H1 (cell line): ENCODE measurements around the gene FECH. TPM values are rescaled to one million over a fixed set of nuclear protein-coding genes. Genes with fewer than 3 reads are reported as not detected.

Experiments used
- CTCF ChIA-PET: fragments of 300-600 bp; sonication (Branson Sonifier 250); formaldehyde crosslinking; loops from one replicate; lab custom pipeline; 2021; ENCODE audit not compliant: partially characterized antibody; lab: Charles Lee
- POLR2A ChIA-PET: fragments of 300-600 bp; sonication (Branson Sonifier 250); formaldehyde crosslinking; loops from one replicate; lab custom pipeline; 2021; ENCODE audit warnings: inconsistent platforms; ENCODE audit not compliant: partially characterized antibody; lab: Charles Lee
- DNase-seq, 2 experiments: peaks; one replicate each; pipeline versions ENCODE4 v3.0.0 to v3.0.0-alpha.2; 2010 to 2022; ENCODE audit warnings: low spot score in 2 of 2, low read depth in 1 of 2, mixed read lengths in 1 of 2
- FAIRE-seq: peaks from 2 replicates; lab custom pipeline; 2011; peaks lifted over from hg19 to GRCh38; lab: Jason Lieb, UNC
- H2AFZ ChIP-seq: 2 replicates; pipeline ENCODE4 v1.8.1; 2012; ENCODE audit warnings: low read length, inconsistent platforms
- H2AK5ac ChIP-seq: 2 replicates; pipeline ENCODE4 v1.6.1; 2013; ENCODE audit warnings: low read depth, low read length
- H2BK120ac ChIP-seq: replicated peaks from 2 replicates; pipeline ENCODE3; 2013; ENCODE audit warnings: low read depth, low read length, inconsistent platforms
- H2BK12ac ChIP-seq: 2 replicates; pipeline ENCODE4 v1.6.1; 2013; ENCODE audit warnings: low read depth, low read length
- H2BK15ac ChIP-seq: 2 replicates; pipeline ENCODE4 v1.6.1; 2013; ENCODE audit warnings: low read length
- H2BK20ac ChIP-seq: 2 replicates; pipeline ENCODE4 v1.6.1; 2013; ENCODE audit warnings: low read length
- H2BK5ac ChIP-seq: 2 replicates; pipeline ENCODE4 v1.6.1; 2013; ENCODE audit warnings: low read depth, low read length
- H3K14ac ChIP-seq: 2 replicates; pipeline ENCODE4 v1.6.1; 2013; ENCODE audit warnings: inconsistent platforms; ENCODE audit not compliant: insufficient read length
- H3K18ac ChIP-seq: 2 replicates; pipeline ENCODE4 v1.6.1; 2013; ENCODE audit warnings: low read length; ENCODE audit errors: extremely low read depth
- H3K23ac ChIP-seq: 2 replicates; pipeline ENCODE4 v1.6.1; 2013; ENCODE audit warnings: inconsistent platforms; ENCODE audit not compliant: insufficient read length
- H3K23me2 ChIP-seq: 2 replicates; pipeline ENCODE4 v1.6.1; 2013; ENCODE audit warnings: low read depth, low read length
- H3K27ac ChIP-seq: 2 replicates; pipeline ENCODE4 v1.6.1; 2011; ENCODE audit warnings: low read depth, low read length, inconsistent platforms
- H3K27me3 ChIP-seq, 4 experiments: replicated peaks in 1 of 4; 1 replicate in 1 of 4; 2 replicates in 3 of 4; pipeline versions ENCODE4 v1.6.1 to v1.8.1; 2011 to 2013; ENCODE audit warnings: low read length in 3 of 4, mild to moderate bottlenecking in 3 of 4, inconsistent platforms in 2 of 4, mixed read lengths in 2 of 4, moderate library complexity in 1 of 4; ENCODE audit not compliant: control insufficient read depth in 3 of 4, insufficient read depth in 3 of 4; ENCODE audit errors: extremely low read depth in 1 of 4
- H3K36me3 ChIP-seq, 4 experiments: 2 replicates each; pipeline versions ENCODE4 v1.6.1 to v1.8.1; 2011 to 2013; ENCODE audit warnings: mild to moderate bottlenecking in 4 of 4, low read length in 3 of 4, moderate library complexity in 2 of 4, control low read depth in 1 of 4, inconsistent platforms in 1 of 4; ENCODE audit not compliant: insufficient read depth in 4 of 4, control insufficient read depth in 2 of 4
- H3K4ac ChIP-seq: replicated peaks from 2 replicates; pipeline ENCODE3; 2013; ENCODE audit warnings: low read length, low read depth, mixed read lengths, inconsistent platforms; ENCODE audit not compliant: insufficient read length
- H3K4me1 ChIP-seq, 4 experiments: replicated peaks in 1 of 4; 1 replicate in 1 of 4; 2 replicates in 3 of 4; pipeline versions ENCODE4 v1.6.1 to v1.8.1; 2011 to 2013; ENCODE audit warnings: low read length in 3 of 4, inconsistent platforms in 2 of 4, mixed read lengths in 1 of 4; ENCODE audit not compliant: insufficient read depth in 4 of 4, control insufficient read depth in 3 of 4
- H3K4me2 ChIP-seq, 2 experiments: 2 replicates each; pipeline versions ENCODE4 v1.6.1 to v1.8.1; 2011 to 2013; ENCODE audit warnings: low read depth in 2 of 2, low read length in 2 of 2, control low read depth in 1 of 2, inconsistent platforms in 1 of 2, mild to moderate bottlenecking in 1 of 2; ENCODE audit not compliant: insufficient read depth in 1 of 2
- H3K4me3 ChIP-seq, 4 experiments: fragments of 200-600, 300-600 bp in 1 of 4; sonication (generic), shearing (Covaris generic), sonication (Bioruptor Twin) in 1 of 4; 2 replicates each; pipeline versions ENCODE4 v1.5.1 to v1.8.1; 2011 to 2016; ENCODE audit warnings: low read length in 4 of 4, low read depth in 3 of 4, control low read depth in 2 of 4, inconsistent platforms in 2 of 4, mild to moderate bottlenecking in 2 of 4, mixed read lengths in 1 of 4, moderate library complexity in 1 of 4; ENCODE audit not compliant: insufficient read depth in 2 of 4; ENCODE audit errors: extremely low read depth in 1 of 4
- H3K56ac ChIP-seq: replicated peaks from 2 replicates; pipeline ENCODE3; 2013; ENCODE audit warnings: low read depth, mild to moderate bottlenecking, mixed read lengths, low read length, inconsistent platforms; ENCODE audit not compliant: insufficient read length
- H3K79me1 ChIP-seq: 2 replicates; pipeline ENCODE4 v1.6.1; 2013; ENCODE audit warnings: low read depth, low read length, control low read depth
- H3K79me2 ChIP-seq, 2 experiments: 2 replicates each; pipeline versions ENCODE4 v1.6.1 to v1.8.1; 2012 to 2013; ENCODE audit warnings: low read length in 2 of 2, mild to moderate bottlenecking in 2 of 2, inconsistent platforms in 1 of 2; ENCODE audit not compliant: insufficient read depth in 2 of 2, control insufficient read depth in 1 of 2
- H3K9ac ChIP-seq, 4 experiments: replicated peaks in 1 of 4; 1 replicate in 1 of 4; 2 replicates in 3 of 4; pipeline versions ENCODE4 v1.6.1 to v1.8.1; 2011 to 2013; ENCODE audit warnings: low read depth in 3 of 4, low read length in 3 of 4, control low read depth in 2 of 4, mild to moderate bottlenecking in 2 of 4, moderate library complexity in 2 of 4, inconsistent platforms in 1 of 4; ENCODE audit errors: extremely low read depth in 1 of 4
- H3K9me3 ChIP-seq, 2 experiments: 2 replicates each; pipeline versions ENCODE4 v1.6.1 to v1.8.1; 2012 to 2013; ENCODE audit warnings: mild to moderate bottlenecking in 2 of 2, moderate library complexity in 2 of 2, control low read depth in 1 of 2, inconsistent platforms in 1 of 2, low read depth in 1 of 2, low read length in 1 of 2, mixed read lengths in 1 of 2; ENCODE audit not compliant: insufficient read depth in 2 of 2
- H4K20me1 ChIP-seq, 2 experiments: replicated peaks in 1 of 2; 2 replicates each; pipeline versions ENCODE3 to v1.8.1; 2011 to 2013; ENCODE audit warnings: inconsistent platforms in 2 of 2, low read length in 2 of 2, mild to moderate bottlenecking in 1 of 2; ENCODE audit not compliant: insufficient read depth in 2 of 2, control insufficient read depth in 1 of 2
- H4K5ac ChIP-seq: 2 replicates; pipeline ENCODE4 v1.6.1; 2013; ENCODE audit warnings: low read length, low read depth, mixed read lengths, inconsistent platforms; ENCODE audit not compliant: insufficient read length
- H4K8ac ChIP-seq: 2 replicates; pipeline ENCODE4 v1.8.0; 2013; ENCODE audit warnings: mild to moderate bottlenecking, moderate library complexity, low read length, inconsistent platforms; ENCODE audit not compliant: insufficient read depth; ENCODE audit errors: extremely low read depth
- H4K91ac ChIP-seq: replicated peaks from 2 replicates; pipeline ENCODE3; 2013; ENCODE audit warnings: low read length, mixed read lengths, inconsistent platforms; ENCODE audit not compliant: insufficient read length
- ASH2L ChIP-seq: fragments of 200-600, 300-600 bp; sonication (generic); IDR thresholded peaks from one replicate; pipeline ENCODE4 v1.7.1; 2017; ENCODE audit warnings: low read length
- MAX ChIP-seq: IDR thresholded peaks from 2 replicates; pipeline ENCODE4 v1.6.1; 2012; ENCODE audit warnings: inconsistent platforms
- WGBS, 2 experiments: shearing (Covaris generic) in 1 of 2; methylation state at CpG; one replicate each; pipeline versions ENCODE4 v1.1.6 to v1.1.7; 2013 to 2015; ENCODE audit warnings: low lambda C conversion rate in 2 of 2, mixed read lengths in 2 of 2, inconsistent platforms in 1 of 2, low coverage in 1 of 2, missing lambda C conversion rate in 1 of 2; ENCODE audit not compliant: insufficient replicate concordance in 2 of 2, insufficient coverage in 1 of 2, insufficient read length in 1 of 2; ENCODE audit errors: extremely low coverage in 1 of 2, missing lambda C conversion rate in 1 of 2; 5-methylcytosine and 5-hydroxymethylcytosine counted together
- polyA plus RNA-seq, 7 experiments: library from polyadenylated mRNA; depleted of rRNA in 3 of 7; stranded (reverse) in 5 of 7; unstranded in 2 of 7; fragments of >200 nt in 5 of 7; fragments of 200-250 nt in 2 of 7; gene quantifications; 1 replicate in 5 of 7; 2 replicates in 1 of 7; 4 replicates in 1 of 7; pipeline versions ENCODE4 v1.2.1 to v1.2.3, GENCODE V29; 2011 to 2013; ENCODE audit warnings: missing spikeins in 2 of 7, mixed read lengths in 2 of 7
- total RNA-seq: library from RNA; stranded (reverse); fragmentation: NEBNext Ultra II Directional; extraction: Animal tissue kit (Norgen Biotek cat#: 25700); gene quantifications from 2 replicates; pipeline ENCODE4 v1.2.1, GENCODE V29; 2021

The FECH gene
- total and polyA plus RNA-seq, 2 of the 8 experiments (the other 6 are each of a cell fraction or from before 2014, with no cell fraction given): 13.1 to 26.6 TPM

GRCh38 chr18:57533006-57533867 lies 53.3 kb downstream of the FECH start:
- peak in 1 of 2 experiments; percentile 52 for DNase-seq
- no peaks in the 10 kb centered on the region; the same call in 1 of the 2 replicates for H3K23me2 ChIP-seq
- H3K18ac ChIP-seq: no peak overlapping the region
- no peak overlapping the region for H3K4ac ChIP-seq
- no peaks in the 10 kb centered on the region for H3K79me2 ChIP-seq
- WGBS, 2 experiments: 63% methylated on average over 16 of the region's 16 CpGs; no CpG with 5 or more reads in 1 of the 2 experiments
- H2BK5ac ChIP-seq: peak overlapping the region; percentile 67; the same call in 1 of the 2 replicates
- H3K4me3 ChIP-seq: no peak overlapping the region; a peak in 1 of 8 replicates
- no peak overlapping the region for H2BK20ac ChIP-seq
- TF ChIP-seq ASH2L: peak; percentile 41
- TF ChIP-seq MAX: no peak
- TF ChIP-seq, all 59 proteins: peak for 1
- H3K36me3 ChIP-seq: no peaks in the 10 kb centered on the region
- no peaks in the 10 kb centered on the region for H3K27me3 ChIP-seq
- H4K91ac ChIP-seq: no peak overlapping the region
- H2BK120ac ChIP-seq: no peak overlapping the region
- H2BK12ac ChIP-seq: peak overlapping the region; percentile 1; the same call in 1 of the 2 replicates
- H4K8ac ChIP-seq: peak overlapping the region; percentile 66; the same call in 1 of the 2 replicates
- FAIRE-seq: peak; percentile 52
- no peak overlapping the region for H3K14ac ChIP-seq
- no peak overlapping the region for H3K56ac ChIP-seq
- ChIA-PET POLR2A (interaction anchor here (1.0 kb wide), 1 partner anchor 16 kb away, joined by 3 read pairs; no protein-coding TSS in a partner anchor), CTCF (interaction anchor here (1.0 to 2.5 kb wide), 6 partner anchors 13 to 98 kb away, joined by 3 to 10 read pairs (median 4); partner anchors contain the start of gene ONECUT2)
- H3K27ac ChIP-seq: no peak overlapping the region
- peak overlapping the region; percentile 85 for H2AFZ ChIP-seq
- peaks cover 5 to 14% (median 7%) of the 10 kb centered on the region in 4 experiments; a peak in 5 of 7 replicates for H3K4me1 ChIP-seq
- H4K20me1 ChIP-seq: no peaks in the 10 kb centered on the region
- H3K9ac ChIP-seq: peak overlapping the region in 1 of 4 experiments; percentile 18; a peak in 1 of 7 replicates
- no peak overlapping the region for H4K5ac ChIP-seq
- H3K23ac ChIP-seq: no peak overlapping the region
- H2AK5ac ChIP-seq: no peak overlapping the region
- H3K4me2 ChIP-seq: peak overlapping the region in 1 of 2 experiments; percentile 35; a peak in 1 of 4 replicates
- H2BK15ac ChIP-seq: no peak overlapping the region
- no peaks in the 10 kb centered on the region for H3K79me1 ChIP-seq
- H3K9me3 ChIP-seq: no peaks in the 10 kb centered on the region
